Mucosa of descending colon (tissue), 3 donors: ENCODE measurements around the gene TMPRSS3. TPM values are rescaled to one million over a fixed set of nuclear protein-coding genes. Genes with fewer than 3 reads are reported as not detected.

Experiments used
- ATAC-seq: fragments of 200-7000 bp; cut with Tn5 transposase; one replicate; pipeline ENCODE4 v1.9.1; 2020; ENCODE audit warnings: mild to moderate bottlenecking, moderate library complexity
- DNase-seq, 3 donors: peaks; one replicate each; pipeline ENCODE4 v3.0.0-alpha.2; 2020
- H3K36me3 ChIP-seq: fragments of 200-600 bp; one replicate; pipeline ENCODE4 v1.8.0; 2021; ENCODE audit warnings: low read depth, mild to moderate bottlenecking
- H3K4me1 ChIP-seq: fragments of 200-600 bp; one replicate; pipeline ENCODE4 v1.8.0; 2021; ENCODE audit warnings: low read depth, mild to moderate bottlenecking
- H3K4me3 ChIP-seq: fragments of 200-600 bp; one replicate; pipeline ENCODE4 v1.8.0; 2021; ENCODE audit warnings: mild to moderate bottlenecking
- H3K9me3 ChIP-seq: fragments of 200-600 bp; one replicate; pipeline ENCODE4 v1.8.0; 2021; ENCODE audit warnings: mild to moderate bottlenecking
- intact Hi-C, 2 donors: fragments of 100-400 bp; cut with DNase I in 1 of 2; cut with micrococcal nuclease in 1 of 2; formaldehyde crosslinking; loops; one replicate each; pipeline versions ENCODE4 v1.11.0 to v1.11.1; 2022; cut with DNase I, micrococcal nuclease
- total RNA-seq, 3 donors: library from RNA; stranded (reverse); fragmentation: NEBNext Ultra II Directional in 2 of 3; extraction: Animal tissue kit (Norgen Biotek cat#: 25700) in 2 of 3; gene quantifications; one replicate each; pipeline versions ENCODE4 v1.2.1 to v1.2.4, GENCODE V29; 2021 to 2023
- TF ChIP-seq, protein P1 (sequence below): fragments of 200-600 bp; IDR thresholded peaks from one replicate; pipeline ENCODE4 v1.8.0; 2022; ENCODE audit warnings: antibody characterized with exemption, mild to moderate bottlenecking
- donor health status: DM: no; HTN: no; CAD: no; lungs with moderate emphysema.
- donor health status: DM: no; HTN: no; CAD: no.
- donor health status: DM: no; HTN: yes; CAD: no.

The TMPRSS3 gene
- total RNA-seq, 3 donors from 2014 or later: 0.35 to 0.72 (median 0.69) TPM

DNA sequence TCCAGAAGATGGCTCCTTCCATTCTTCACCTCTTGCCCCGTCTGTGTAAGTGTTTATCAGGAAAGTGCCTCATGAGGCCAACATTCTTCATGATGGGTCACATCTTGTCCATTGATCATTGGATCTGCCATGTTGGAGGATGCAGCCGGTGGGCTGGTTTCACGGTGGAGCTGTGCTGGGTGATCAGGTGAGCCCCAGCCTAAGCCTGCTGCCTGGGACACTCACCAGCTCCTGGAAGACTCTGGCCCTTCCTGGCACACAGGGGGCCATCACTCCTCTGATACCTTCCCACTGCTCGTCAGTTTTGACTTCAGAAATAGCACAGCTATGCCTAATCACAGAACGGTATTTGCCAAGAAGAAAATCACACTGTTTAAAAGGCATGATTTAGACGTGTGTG is 46.1 kb upstream of the TMPRSS3 start:
- ATAC-seq (no peak), DNase-seq (no peak)
- Histone ChIP-seq H3K36me3 (no peaks in the 10 kb centered on the region), H3K4me3 (no peak overlapping the region), H3K4me1 (no peaks in the 10 kb centered on the region), H3K9me3 (no peaks in the 10 kb centered on the region)
- TF ChIP-seq, protein P1, sequence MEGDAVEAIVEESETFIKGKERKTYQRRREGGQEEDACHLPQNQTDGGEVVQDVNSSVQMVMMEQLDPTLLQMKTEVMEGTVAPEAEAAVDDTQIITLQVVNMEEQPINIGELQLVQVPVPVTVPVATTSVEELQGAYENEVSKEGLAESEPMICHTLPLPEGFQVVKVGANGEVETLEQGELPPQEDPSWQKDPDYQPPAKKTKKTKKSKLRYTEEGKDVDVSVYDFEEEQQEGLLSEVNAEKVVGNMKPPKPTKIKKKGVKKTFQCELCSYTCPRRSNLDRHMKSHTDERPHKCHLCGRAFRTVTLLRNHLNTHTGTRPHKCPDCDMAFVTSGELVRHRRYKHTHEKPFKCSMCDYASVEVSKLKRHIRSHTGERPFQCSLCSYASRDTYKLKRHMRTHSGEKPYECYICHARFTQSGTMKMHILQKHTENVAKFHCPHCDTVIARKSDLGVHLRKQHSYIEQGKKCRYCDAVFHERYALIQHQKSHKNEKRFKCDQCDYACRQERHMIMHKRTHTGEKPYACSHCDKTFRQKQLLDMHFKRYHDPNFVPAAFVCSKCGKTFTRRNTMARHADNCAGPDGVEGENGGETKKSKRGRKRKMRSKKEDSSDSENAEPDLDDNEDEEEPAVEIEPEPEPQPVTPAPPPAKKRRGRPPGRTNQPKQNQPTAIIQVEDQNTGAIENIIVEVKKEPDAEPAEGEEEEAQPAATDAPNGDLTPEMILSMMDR: no peak
- intact Hi-C loops: no loop called here

GRCh38 chr21:42440187-42440792 is 44.4 kb upstream of the TMPRSS3 start:
- Histone ChIP-seq H3K4me3 (no peak overlapping the region), H3K36me3 (no peaks in the 10 kb centered on the region), H3K9me3 (peaks cover 1% of the 10 kb centered on the region), H3K4me1 (no peaks in the 10 kb centered on the region)
- intact Hi-C loops: no loop called here
- ATAC-seq (no peak), DNase-seq (no peak)
- TF ChIP-seq, protein P1: no peak

DNA sequence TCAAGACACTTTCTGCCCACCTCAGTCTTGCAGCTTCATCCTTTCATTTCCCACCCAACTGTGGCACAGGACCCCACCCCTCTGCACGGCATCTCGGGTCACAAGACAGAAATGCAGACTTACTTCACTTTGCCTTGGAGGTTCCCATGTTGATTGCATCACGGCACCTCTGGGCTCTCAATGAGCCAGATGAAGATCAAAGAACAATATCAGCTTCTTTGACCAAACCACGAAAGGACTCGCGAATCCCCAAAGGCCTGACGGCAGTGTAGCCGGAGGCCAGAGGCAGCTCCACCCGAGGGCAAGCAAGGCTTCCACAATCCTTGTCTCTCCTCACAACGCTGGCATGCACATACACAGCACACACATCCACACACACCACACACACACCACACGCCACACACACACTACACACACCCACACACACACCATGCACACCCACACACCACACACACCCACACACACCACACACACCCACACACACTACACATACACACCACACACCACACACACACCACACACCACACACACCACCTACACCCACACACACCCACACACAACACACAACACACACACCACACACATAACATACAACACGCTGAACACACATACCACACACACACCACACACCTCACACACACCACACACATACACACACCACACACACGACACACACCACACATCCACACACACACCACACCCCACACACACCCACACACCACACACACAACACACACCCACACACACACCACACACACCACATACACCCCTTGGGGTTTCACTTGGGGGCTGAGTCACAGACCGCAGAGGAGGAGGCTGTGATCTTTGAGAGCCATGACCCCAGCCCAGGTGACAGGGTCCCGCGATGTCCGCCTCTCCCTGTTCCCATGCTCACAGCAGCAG is 43.7 kb upstream of the TMPRSS3 start:
- Histone ChIP-seq H3K36me3 (no peaks in the 10 kb centered on the region), H3K4me1 (no peaks in the 10 kb centered on the region), H3K4me3 (no peak overlapping the region), H3K9me3 (peaks cover 4% of the 10 kb centered on the region)
- peak in 1 of 3 donors; percentile 27 for DNase-seq
- TF ChIP-seq, protein P1: no peak
- ATAC-seq: peak; percentile 9
- intact Hi-C loops: no loop called here

GRCh38 chr21:42438316-42439205 is 42.7 kb upstream of the TMPRSS3 start:
- no peak for ATAC-seq
- peak in 1 of 3 donors; percentile 43 for DNase-seq
- H3K4me3 ChIP-seq: no peak overlapping the region
- H3K9me3 ChIP-seq: peaks cover 4% of the 10 kb centered on the region
- H3K36me3 ChIP-seq: no peaks in the 10 kb centered on the region
- intact Hi-C loops: no loop called here
- H3K4me1 ChIP-seq: no peaks in the 10 kb centered on the region
- TF ChIP-seq, protein P1: no peak

GRCh38 chr21:42437786-42438185 is 41.9 kb upstream of the TMPRSS3 start:
- intact Hi-C loops: no loop called here
- TF ChIP-seq, protein P1: no peak
- no peaks in the 10 kb centered on the region for H3K36me3 ChIP-seq
- no peak overlapping the region for H3K4me3 ChIP-seq
- DNase-seq: no peak
- ATAC-seq: no peak
- peaks cover 4% of the 10 kb centered on the region for H3K9me3 ChIP-seq
- no peaks in the 10 kb centered on the region for H3K4me1 ChIP-seq
